ENCODE measurements around the gene PAX9. TPM values are rescaled to one million over a fixed set of nuclear protein-coding genes. Genes with fewer than 3 reads are reported as not detected.

PAX9 gene
- total RNA-seq, 1 donor from 2014 or later = not detected

DNA sequence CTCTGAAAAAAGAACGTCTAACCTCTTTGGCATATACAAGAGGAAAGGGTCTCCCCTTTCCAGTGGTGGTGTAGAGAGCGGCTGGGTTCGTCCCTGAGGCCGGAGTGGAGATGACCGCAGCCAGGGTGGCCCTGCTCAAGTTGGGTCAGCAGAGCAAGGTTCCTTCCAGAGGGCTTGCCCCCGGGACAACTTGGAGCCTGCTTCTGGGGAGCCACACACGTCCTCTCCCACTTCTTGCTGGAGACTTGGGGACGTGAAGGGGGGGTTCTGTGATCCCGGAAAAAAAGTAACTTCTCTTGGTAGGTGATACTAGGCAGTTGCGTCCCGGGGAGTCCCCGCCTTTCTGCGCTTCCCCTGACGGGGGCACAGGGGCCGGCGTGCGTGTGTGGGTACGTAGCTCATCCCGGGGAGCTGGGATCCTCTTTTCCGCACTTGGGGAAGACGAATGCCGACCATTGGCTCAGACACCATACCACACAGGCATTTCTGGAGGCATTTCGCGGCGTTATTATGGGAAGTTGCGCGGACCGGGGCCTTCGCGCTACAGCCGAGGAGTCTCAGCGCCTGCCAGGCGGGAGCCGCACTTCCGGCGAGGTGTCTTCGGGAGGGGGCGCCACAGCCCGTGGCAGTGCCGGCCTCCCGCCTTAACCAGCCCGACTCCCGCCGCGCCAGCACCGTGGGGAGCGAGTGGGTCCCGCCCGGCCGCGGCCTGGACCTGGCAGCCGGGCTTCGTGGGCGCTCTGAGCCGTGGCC is 14.8 kb upstream of the PAX9 start:
- Mint-ChIP-seq H3K36me3 (ENCODE audit: low read depth) (no peaks in the 10 kb centered on the region), H3K4me3 (no peak overlapping the region), H3K4me1 (no peaks in the 10 kb centered on the region), H3K27me3 (peaks cover 48% of the 10 kb centered on the region), H3K27ac (no peak overlapping the region), H3K9me3 (no peaks in the 10 kb centered on the region)
- POLR2A ChIA-PET = no interaction called here
- CTCF ChIA-PET = no interaction called here
- TF ChIP-seq, protein P1, sequence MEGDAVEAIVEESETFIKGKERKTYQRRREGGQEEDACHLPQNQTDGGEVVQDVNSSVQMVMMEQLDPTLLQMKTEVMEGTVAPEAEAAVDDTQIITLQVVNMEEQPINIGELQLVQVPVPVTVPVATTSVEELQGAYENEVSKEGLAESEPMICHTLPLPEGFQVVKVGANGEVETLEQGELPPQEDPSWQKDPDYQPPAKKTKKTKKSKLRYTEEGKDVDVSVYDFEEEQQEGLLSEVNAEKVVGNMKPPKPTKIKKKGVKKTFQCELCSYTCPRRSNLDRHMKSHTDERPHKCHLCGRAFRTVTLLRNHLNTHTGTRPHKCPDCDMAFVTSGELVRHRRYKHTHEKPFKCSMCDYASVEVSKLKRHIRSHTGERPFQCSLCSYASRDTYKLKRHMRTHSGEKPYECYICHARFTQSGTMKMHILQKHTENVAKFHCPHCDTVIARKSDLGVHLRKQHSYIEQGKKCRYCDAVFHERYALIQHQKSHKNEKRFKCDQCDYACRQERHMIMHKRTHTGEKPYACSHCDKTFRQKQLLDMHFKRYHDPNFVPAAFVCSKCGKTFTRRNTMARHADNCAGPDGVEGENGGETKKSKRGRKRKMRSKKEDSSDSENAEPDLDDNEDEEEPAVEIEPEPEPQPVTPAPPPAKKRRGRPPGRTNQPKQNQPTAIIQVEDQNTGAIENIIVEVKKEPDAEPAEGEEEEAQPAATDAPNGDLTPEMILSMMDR (IDR thresholded peaks at IDR 0.05) = no peak
- no peak for DNase-seq
- intact Hi-C loops (cut with micrococcal nuclease) = no loop called here
- no peak for ATAC-seq (ENCODE audit: low read depth)

GRCh38 chr14:36647417-36647823 is 14.2 kb upstream of the PAX9 start:
- ChIA-PET POLR2A (no interaction called here), CTCF (no interaction called here)
- DNase-seq = no peak
- TF ChIP-seq, protein P1 (IDR thresholded peaks at IDR 0.05) = no peak
- Mint-ChIP-seq H3K9me3 (no peaks in the 10 kb centered on the region), H3K36me3 (ENCODE audit: low read depth) (no peaks in the 10 kb centered on the region), H3K4me3 (no peak overlapping the region), H3K27me3 (peaks cover 48% of the 10 kb centered on the region), H3K4me1 (no peaks in the 10 kb centered on the region), H3K27ac (no peak overlapping the region)
- no peak for ATAC-seq (ENCODE audit: low read depth)
- intact Hi-C loops (cut with micrococcal nuclease) = no loop called here

DNA sequence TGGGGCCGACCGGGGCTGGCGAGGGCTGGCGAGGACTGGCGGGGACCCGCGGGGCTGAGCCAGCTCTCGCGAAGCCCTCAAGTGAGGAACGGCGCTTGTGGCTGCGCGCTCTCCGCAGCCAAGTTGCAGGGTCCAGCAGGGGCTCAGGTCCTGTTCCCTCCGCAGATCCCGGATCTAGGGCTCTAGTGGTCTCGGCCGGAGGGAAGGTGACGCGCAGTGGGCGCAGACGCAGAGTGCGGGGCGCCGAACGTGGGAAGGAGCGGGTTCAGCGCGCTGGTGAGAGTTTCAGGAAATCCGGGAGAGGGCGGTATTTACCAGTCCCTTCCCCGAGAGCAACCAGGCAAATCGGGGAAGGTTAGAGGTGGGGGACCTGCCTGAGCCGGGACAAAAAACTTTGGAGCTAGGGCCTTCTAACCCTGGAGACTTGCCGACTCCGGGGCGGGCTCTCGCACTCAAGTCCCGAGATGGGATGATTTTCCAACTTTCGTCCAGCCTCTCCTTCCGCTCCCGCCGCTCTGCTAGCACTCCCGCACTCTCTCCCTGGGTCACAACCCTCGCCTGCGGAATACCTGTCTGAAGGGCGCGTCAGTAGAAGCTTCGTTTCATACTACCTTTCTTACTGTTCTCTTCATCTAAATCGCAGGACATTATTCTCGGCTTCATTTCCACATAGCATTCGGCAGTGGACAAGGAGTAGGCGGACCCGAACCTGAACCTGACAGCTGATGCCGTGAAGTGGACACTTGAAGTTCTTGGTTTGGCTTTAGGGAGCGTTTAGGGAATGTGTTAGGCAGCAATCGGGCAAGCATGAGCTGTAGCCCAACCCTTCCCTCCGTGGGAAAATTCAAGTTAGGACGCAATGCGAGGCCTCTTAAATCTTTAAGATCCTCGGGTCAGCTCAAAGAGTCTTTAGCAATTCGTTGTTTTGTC is 13.6 kb upstream of the PAX9 start:
- ChIA-PET CTCF (no interaction called here), POLR2A (no interaction called here)
- DNase-seq (no peak), ATAC-seq (ENCODE audit: low read depth) (no peak)
- Mint-ChIP-seq H3K4me1 (no peaks in the 10 kb centered on the region), H3K27ac (no peak overlapping the region), H3K4me3 (no peak overlapping the region), H3K36me3 (ENCODE audit: low read depth) (no peaks in the 10 kb centered on the region), H3K27me3 (peaks cover 54% of the 10 kb centered on the region), H3K9me3 (no peaks in the 10 kb centered on the region)
- intact Hi-C loops (cut with micrococcal nuclease) = no loop called here
- TF ChIP-seq, protein P1 (IDR thresholded peaks at IDR 0.05) = no peak

DNA sequence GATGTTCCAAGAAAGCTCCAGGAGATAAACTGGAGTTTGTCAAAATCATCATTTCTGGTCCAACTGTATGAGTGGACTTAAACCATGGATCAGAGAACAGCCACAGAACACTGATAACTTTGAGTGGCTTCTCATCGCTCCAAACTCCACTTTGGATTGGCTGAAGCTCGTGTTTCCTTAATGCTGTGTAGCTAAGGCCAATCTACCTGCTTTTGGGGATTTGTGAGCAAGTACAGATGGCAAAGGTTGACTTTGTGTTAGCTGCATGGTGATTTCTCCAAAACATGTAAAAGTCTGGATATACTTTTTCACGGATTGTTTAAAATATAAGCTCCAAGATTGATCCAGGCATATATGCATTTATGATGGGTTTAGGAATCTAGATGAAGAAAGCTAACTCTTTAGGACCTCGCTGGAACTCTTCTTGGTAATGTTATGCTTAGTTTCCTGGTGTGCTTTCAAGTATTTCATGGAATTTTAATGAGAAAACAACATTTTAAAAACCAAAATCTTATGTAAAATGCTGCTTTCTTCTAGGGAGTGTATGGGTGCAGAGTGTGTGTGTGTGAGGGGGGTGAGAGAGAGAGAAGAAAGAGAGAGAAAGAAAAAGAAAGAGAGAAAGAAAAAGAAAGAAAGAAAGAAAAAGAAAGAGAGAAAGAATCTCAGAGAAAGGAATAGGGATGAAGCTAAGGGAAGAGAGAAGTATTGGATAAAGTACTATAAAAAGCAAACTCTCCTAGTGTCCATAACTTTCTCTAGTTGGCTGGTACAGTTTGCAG is 11.6 kb upstream of the PAX9 start:
- no peak for ATAC-seq (ENCODE audit: low read depth)
- no peak overlapping the region for H3K4me3 Mint-ChIP-seq
- no peaks in the 10 kb centered on the region for H3K4me1 Mint-ChIP-seq
- TF ChIP-seq, protein P1 (IDR thresholded peaks at IDR 0.05) = no peak
- intact Hi-C loops (cut with micrococcal nuclease) = no loop called here
- no peak for DNase-seq
- peaks cover 62% of the 10 kb centered on the region for H3K27me3 Mint-ChIP-seq
- no peaks in the 10 kb centered on the region for H3K36me3 Mint-ChIP-seq (ENCODE audit: low read depth)
- H3K27ac Mint-ChIP-seq = no peak overlapping the region
- H3K9me3 Mint-ChIP-seq = no peaks in the 10 kb centered on the region
- ChIA-PET CTCF (no interaction called here), POLR2A (no interaction called here)

Data from activated B cell treated with CpG ODN at 0.5 μM for 24 hours (primary cell).